ENCODE data around the gene PGM5.
A peak's percentile ranks its signal among the peaks of the same experiment; 100 is the strongest.

The PGM5 gene

GRCh38 chr9:68552700-68553476 is 196.5 kb downstream of the PGM5 start:
- in situ Hi-C loops (cut with HindIII; ENCODE audit: low pct_unique_long_range_greater_than_20kb, low sequenced_read_pairs), result no loop called here
- TF ChIP-seq JUND (IDR thresholded peaks at IDR 0.05; ENCODE audit: low read depth), result no peak
- no peak for DNase-seq (ENCODE audit: low read depth in 1 of 2, low spot score in 1 of 2)

- in situ Hi-C loops (cut with HindIII; ENCODE audit: low pct_unique_long_range_greater_than_20kb, low sequenced_read_pairs), result no loop called here
Measured at GRCh38 chr9:68555437-68556150, 199.2 kb downstream of the PGM5 start.

GRCh38 chr9:68558545-68558944 is 202.1 kb downstream of the PGM5 start:
- in situ Hi-C loops (cut with HindIII; ENCODE audit: low pct_unique_long_range_greater_than_20kb, low sequenced_read_pairs), result no loop called here
- no peak for DNase-seq (ENCODE audit: low read depth in 1 of 2, low spot score in 1 of 2)
- no peak for TF ChIP-seq JUND (IDR thresholded peaks at IDR 0.05; ENCODE audit: low read depth)

More at GRCh38 chr9:68555437-68556150, 199.2 kb downstream of the PGM5 start:
- DNase-seq (ENCODE audit: low read depth in 1 of 2, low spot score in 1 of 2), result no peak
- TF ChIP-seq JUND (IDR thresholded peaks at IDR 0.05; ENCODE audit: low read depth), result no peak

- peak in 1 of 2 experiments; percentile 34 for DNase-seq (ENCODE audit: low read depth in 1 of 2, low spot score in 1 of 2)
Measured at GRCh38 chr9:68560071-68560844, 203.8 kb downstream of the PGM5 start.

GRCh38 chr9:68562461-68562860 is 206.1 kb downstream of the PGM5 start:
- in situ Hi-C loops (cut with HindIII; ENCODE audit: low pct_unique_long_range_greater_than_20kb, low sequenced_read_pairs), result no loop called here
- DNase-seq (ENCODE audit: low read depth in 1 of 2, low spot score in 1 of 2), result no peak
- TF ChIP-seq JUND (IDR thresholded peaks at IDR 0.05; ENCODE audit: low read depth), result no peak

More at GRCh38 chr9:68560071-68560844, 203.8 kb downstream of the PGM5 start:
- in situ Hi-C loops (cut with HindIII; ENCODE audit: low pct_unique_long_range_greater_than_20kb, low sequenced_read_pairs), result no loop called here
- no peak for TF ChIP-seq JUND (IDR thresholded peaks at IDR 0.05; ENCODE audit: low read depth)

- TF ChIP-seq JUND (IDR thresholded peaks at IDR 0.05; ENCODE audit: low read depth), result no peak
- DNase-seq (ENCODE audit: low read depth in 1 of 2, low spot score in 1 of 2), result no peak
- in situ Hi-C loops (cut with HindIII; ENCODE audit: low pct_unique_long_range_greater_than_20kb, low sequenced_read_pairs), result no loop called here
Measured at GRCh38 chr9:68567565-68567964, 211.2 kb downstream of the PGM5 start.

- no peak for DNase-seq (ENCODE audit: low read depth in 1 of 2, low spot score in 1 of 2)
- in situ Hi-C loops (cut with HindIII; ENCODE audit: low pct_unique_long_range_greater_than_20kb, low sequenced_read_pairs), result no loop called here
- TF ChIP-seq JUND (IDR thresholded peaks at IDR 0.05; ENCODE audit: low read depth), result no peak
Measured at GRCh38 chr9:68574150-68574549, 217.7 kb downstream of the PGM5 start.

GRCh38 chr9:68575817-68576216 is 219.4 kb downstream of the PGM5 start:
- in situ Hi-C loops (cut with HindIII; ENCODE audit: low pct_unique_long_range_greater_than_20kb, low sequenced_read_pairs), result no loop called here
- DNase-seq (ENCODE audit: low read depth in 1 of 2, low spot score in 1 of 2), result no peak
- TF ChIP-seq JUND (IDR thresholded peaks at IDR 0.05; ENCODE audit: low read depth), result no peak

- in situ Hi-C loops (cut with HindIII; ENCODE audit: low pct_unique_long_range_greater_than_20kb, low sequenced_read_pairs), result no loop called here
- DNase-seq (ENCODE audit: low read depth in 1 of 2, low spot score in 1 of 2), result no peak
- no peak for TF ChIP-seq JUND (IDR thresholded peaks at IDR 0.05; ENCODE audit: low read depth)
Measured at GRCh38 chr9:68577774-68578591, 221.6 kb downstream of the PGM5 start.

Data from T47D (cell line).